Fibroblast of pulmonary artery (primary cell): ENCODE results near the gene CRTAC1.

ENCODE experiments used
- DNase-seq: peaks from one replicate; pipeline ENCODE4 v3.0.0-alpha.2; 2010; ENCODE audit warnings: low read depth
- H3K4me3 ChIP-seq: replicated peaks from 2 replicates; pipeline ENCODE4 v1.5.1; 2011; ENCODE audit warnings: low read depth, mild to moderate bottlenecking, control low read depth, low read length, moderate library complexity
- CTCF ChIP-seq: IDR thresholded peaks from 2 replicates; pipeline ENCODE4 v1.5.1; 2011; ENCODE audit warnings: mild to moderate bottlenecking, control low read depth, low read length, inconsistent platforms; ENCODE audit errors: missing control alignments

Gene CRTAC1

GRCh38 chr10:97923476-97923875 is 106.9 kb downstream of the CRTAC1 start:
- no peak for TF ChIP-seq CTCF
- no peak overlapping the region for H3K4me3 ChIP-seq
- DNase-seq, result no peak

GRCh38 chr10:97923057-97923456 is 107.4 kb downstream of the CRTAC1 start:
- TF ChIP-seq CTCF, result no peak
- H3K4me3 ChIP-seq, result no peak overlapping the region
- no peak for DNase-seq

GRCh38 chr10:97922022-97922758 is 108.2 kb downstream of the CRTAC1 start:
- no peak overlapping the region for H3K4me3 ChIP-seq
- DNase-seq, result no peak
- TF ChIP-seq CTCF, result no peak

GRCh38 chr10:97921581-97922021 is 108.8 kb downstream of the CRTAC1 start:
- no peak for DNase-seq
- TF ChIP-seq CTCF, result no peak
- no peak overlapping the region for H3K4me3 ChIP-seq

GRCh38 chr10:97920865-97921264 is 109.6 kb downstream of the CRTAC1 start:
- DNase-seq, result no peak
- no peak for TF ChIP-seq CTCF
- H3K4me3 ChIP-seq, result no peak overlapping the region

- DNase-seq, result peak; percentile 10
- no peak overlapping the region for H3K4me3 ChIP-seq
- no peak for TF ChIP-seq CTCF
Measured at GRCh38 chr10:97919012-97919411, 111.4 kb downstream of the CRTAC1 start.

- DNase-seq, result peak; percentile 8
- no peak for TF ChIP-seq CTCF
- no peak overlapping the region for H3K4me3 ChIP-seq
Measured at GRCh38 chr10:97916586-97916985, 113.8 kb downstream of the CRTAC1 start.
